ENCODE results near the gene APBB2.
"Not testable (repeated sequence)": the region's sequence is repeated elsewhere in the genome, so short reads cannot be mapped to it uniquely, and the experiment has no call there.

GRCh38 chr4:40993296-40993693 lies 221.0 kb downstream of the APBB2 start:
- not testable (repeated sequence) for TF ChIP-seq EP300, POLR2A, CTCF, POLR2AphosphoS5 (IDR thresholded peaks at IDR 0.05)

All from gastroesophageal sphincter (tissue), 3 donors.